SHP77 (cell line): ENCODE results near the gene TKFC.

Experiments
- DNase-seq, 2 experiments: peaks; one replicate each; lab custom pipeline; 2025; lab: John Stamatoyannopoulos, UW

The TKFC gene

DNA sequence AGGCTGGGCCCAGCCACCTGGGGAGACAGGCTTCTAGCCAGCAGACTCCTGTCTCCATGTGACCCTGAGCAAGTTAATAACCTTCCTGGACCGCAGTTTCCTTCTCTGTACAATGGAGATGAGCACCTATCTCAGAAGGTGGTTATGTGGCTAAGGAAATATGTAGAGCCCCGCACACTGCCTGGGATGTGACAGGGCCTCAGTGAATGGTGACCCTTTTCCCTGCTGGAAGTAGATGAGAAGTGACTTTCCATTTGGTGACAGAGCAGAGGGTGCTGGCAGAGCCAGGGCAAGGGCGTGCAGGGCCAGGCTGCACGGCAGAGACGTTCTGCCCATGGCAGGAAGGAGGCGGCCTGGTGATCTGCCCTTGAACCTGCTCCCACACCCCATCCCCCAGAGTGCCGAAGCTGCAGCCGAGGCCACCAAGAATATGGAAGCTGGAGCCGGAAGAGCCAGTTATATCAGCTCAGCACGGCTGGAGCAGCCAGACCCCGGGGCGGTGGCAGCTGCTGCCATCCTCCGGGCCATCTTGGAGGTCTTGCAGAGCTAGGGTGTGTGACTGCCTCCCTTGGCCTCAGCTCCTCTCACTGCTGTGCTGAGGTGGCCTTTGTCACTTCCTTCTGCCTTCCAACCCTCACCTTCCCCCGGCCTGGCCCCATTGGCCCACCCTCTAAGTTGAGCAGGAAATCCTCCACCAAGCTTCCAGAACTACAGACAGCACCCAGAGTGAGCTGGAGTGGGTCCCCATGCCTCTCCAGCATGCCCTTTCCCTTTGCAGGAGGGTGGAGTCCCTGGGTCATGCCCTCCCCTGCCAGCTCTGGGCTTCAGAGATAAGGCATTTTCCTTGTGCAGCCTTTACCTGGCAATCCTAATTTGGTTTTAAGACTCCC is 13.2 kb downstream of the TKFC start:
- no peak for DNase-seq

DNA sequence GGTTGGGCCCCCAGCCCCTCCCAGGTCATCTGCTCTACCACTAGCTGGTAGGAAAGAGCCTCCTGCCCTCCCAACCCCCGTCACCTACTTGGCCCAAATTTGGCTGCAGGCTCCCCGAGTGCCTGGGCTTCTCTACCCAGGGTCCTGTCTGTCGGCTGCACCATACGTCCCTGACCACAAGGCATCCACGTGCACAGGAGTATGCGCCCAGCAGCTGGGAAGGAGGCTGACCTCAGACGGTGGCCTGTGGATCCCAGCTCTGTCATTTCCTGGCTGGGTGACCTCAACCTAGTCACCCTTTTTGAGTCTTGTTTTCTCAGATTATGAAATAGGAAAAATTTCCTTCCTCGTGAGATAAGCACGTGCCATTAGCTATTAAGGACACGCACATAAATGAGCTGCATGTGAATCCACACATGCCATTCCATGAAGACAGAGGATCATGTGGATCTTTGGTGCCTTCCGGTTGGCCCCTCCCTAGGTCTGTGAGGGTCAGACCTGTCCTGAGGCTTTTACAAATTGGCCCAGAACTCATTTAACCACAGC is 15.0 kb downstream of the TKFC start:
- DNase-seq: no peak

- DNase-seq: no peak
Observed at GRCh38 chr11:61349189-61349751, 16.2 kb downstream of the TKFC start.

- no peak for DNase-seq
Observed at GRCh38 chr11:61349916-61350315, 16.9 kb downstream of the TKFC start.

DNA sequence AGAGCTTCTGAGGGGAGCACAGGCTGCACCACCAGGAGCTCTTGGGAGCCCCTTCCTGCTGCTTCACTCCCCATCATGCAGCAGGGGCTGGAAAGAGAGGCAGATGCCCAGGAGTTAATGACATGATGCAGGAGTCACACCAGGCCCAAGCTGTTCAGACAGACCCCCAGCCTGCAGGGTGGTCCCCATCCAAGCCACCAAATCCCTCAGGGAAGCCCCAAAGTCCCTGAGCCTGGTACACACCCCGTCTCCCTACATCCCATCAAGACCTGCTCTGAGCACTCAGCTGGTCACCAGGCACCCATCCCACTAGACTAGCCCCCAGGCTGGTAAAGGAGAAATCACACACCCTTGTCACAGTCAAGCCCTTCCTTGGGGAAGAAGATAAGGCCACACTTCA is 17.3 kb downstream of the TKFC start:
- DNase-seq: no peak

DNA sequence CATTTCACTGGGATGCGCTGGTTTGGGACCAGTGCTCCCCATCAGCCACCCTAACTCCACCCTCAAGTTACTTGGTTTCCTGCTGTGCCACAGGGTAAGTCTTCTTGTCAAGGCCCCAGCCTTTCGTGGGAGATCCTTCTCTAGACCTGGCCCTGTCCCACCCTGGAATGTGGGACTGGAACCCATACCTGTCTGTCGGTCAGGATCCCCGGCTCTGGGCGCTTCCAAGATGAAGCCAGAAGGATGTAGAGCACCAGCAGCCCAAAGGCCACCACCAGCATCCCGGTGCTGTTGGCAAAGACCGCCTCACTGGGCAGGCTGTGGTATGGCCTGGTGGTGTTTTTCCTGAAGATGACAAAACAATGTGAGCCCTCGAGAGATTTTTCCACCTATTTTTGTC is 17.8 kb downstream of the TKFC start:
- DNase-seq: no peak

- no peak for DNase-seq
Observed at GRCh38 chr11:61352038-61352437, 19.0 kb downstream of the TKFC start.

- DNase-seq: no peak
Observed at GRCh38 chr11:61353131-61354067, 20.4 kb downstream of the TKFC start.

DNA sequence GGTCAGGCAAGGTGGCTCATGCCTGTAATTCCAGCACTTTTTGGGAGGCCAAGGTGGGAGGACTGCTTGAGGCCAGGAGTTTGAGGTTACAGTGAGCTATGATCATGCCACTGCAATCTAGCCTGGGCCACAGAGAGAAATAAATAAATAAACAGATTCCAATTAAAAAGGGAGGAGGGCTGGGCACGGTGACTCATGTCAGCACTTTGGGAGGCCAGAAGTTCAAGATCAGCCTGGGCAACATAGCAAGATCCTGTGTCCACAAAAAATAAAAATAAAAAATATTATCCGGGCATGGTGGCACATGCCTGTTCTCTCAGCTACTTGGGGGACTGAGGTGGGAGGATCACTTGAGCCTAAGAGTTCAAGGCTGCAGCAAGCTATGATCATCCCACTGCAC is 21.2 kb downstream of the TKFC start:
- DNase-seq: no peak

DNA sequence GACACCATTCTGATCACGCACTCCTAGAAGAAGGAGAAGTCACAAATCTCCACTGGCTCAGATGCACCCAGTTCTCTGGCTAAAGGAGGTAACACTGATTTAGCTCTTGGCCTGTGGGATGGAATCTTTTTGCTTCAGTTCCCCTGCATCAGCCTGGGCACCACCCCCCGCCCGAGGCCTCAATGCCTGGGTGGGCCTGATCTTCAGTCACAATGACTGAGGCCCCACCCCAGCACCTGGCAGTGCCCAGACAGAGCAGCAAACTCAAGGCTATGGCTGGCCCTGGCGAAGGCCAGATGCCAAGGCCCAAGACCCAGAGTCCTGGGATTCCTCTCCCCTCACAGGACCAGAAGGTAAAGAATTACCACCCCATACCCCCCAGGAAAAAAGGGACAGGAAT is 23.7 kb downstream of the TKFC start:
- DNase-seq: no peak

DNA sequence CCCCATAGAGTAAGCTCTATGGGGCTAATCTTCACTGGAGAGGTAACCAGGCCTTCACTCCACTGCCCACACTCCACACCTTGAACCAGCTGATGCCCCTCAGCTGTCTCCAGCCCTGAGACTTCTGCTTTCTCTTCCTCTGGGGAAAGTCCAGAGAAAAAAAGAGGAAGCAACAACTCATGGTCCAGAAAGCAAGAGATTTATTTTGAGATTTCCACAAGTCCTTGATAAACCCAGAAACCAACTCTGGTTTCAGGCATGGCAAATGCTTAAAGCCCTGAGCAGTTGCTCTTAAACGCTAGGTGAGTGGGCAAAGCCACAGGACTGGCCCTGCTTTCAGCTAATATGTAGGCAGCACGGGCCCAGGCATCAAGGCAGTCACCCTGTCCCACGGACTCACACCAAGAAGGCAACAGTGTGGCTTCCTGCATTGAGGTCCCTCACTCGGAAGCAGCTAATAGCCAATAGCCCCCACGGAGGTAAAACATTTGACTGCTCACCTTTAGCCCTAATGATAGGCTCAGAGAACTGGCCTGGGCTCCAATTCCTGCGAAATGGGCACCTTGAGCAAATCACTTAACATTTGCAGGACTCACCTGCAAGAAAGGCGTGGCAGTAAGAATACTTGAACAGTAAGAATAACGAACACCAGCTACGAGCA is 24.3 kb downstream of the TKFC start:
- no peak for DNase-seq

DNA sequence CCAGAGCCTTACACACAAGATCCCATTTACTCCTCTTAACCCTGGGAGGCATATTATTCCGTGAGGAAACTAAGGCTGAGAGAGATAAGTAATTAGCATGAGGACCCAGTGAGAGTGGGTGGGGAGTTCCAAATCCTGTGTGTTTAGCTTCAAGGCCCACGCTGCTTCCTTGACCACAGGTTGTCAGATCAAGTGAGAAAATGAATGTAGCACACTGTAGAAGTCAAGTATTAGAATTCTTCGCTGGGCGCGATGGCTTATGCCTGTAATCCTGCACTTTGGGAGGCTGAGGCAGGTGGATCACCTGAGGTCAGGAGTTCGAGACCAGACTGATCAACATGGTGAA is 24.8 kb downstream of the TKFC start:
- no peak for DNase-seq

- DNase-seq: no peak
Observed at GRCh38 chr11:61358566-61358965, 25.5 kb downstream of the TKFC start.

DNA sequence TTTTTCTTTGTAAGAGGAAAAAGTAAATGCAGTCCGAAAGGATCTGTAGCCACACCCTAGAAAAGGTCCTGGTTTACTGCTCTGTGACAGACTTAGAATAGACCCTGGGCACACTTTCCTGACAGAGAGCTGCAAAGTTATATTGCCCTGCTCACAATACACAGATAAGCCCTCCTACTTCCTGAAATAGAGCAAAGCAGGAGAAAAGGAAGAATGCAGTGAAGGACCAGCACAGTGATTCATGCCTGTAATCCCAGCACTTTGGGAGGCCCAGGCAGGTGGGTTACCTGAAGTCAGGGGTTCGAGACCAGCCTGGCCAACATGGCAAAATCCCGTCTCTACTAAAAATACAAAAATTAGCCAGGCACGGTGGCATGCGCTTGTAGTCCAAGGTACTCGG is 26.5 kb downstream of the TKFC start:
- DNase-seq: no peak

DNA sequence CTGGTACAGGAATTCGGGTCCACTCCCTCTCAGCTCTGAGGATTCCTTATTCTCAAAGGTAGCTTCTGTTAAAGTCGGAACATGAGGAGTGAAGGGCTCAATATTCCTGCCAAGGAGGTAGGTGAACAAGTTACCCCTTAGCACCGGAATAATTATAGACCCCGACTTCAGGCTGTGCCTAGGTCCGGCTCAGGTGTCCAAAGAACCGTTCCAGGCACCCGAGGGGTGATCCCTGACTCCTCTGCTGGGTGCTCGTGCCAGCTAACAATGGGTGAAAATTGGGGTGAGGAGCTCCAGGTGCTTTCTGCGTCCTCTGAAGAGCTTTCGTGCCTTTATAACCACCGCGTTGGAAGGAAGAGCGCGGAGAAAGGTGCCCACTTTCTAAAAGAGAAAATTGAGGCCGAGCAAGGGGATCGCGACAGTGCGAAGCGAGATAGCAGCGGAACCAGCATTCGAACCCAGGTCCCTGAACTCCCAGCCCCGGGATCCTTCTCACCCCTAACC is 28.3 kb downstream of the TKFC start:
- no peak for DNase-seq

- peak; percentile 89 to 94 for DNase-seq
Observed at GRCh38 chr11:61361741-61362541, 28.9 kb downstream of the TKFC start, which contains the start of the genes CYB561A3 and TMEM138. Gene CYB561A3, minus strand, starts transcription at chr11:61361882. Its CDS starts 5,169 bp downstream, at chr11:61356713. Gene TMEM138, plus strand, starts transcription at chr11:61362374. Its CDS starts 2,017 bp downstream, at chr11:61364391.

GRCh38 chr11:61362542-61362875 is 29.5 kb downstream of the TKFC start:
- peak; percentile 19 to 51 for DNase-seq

DNA sequence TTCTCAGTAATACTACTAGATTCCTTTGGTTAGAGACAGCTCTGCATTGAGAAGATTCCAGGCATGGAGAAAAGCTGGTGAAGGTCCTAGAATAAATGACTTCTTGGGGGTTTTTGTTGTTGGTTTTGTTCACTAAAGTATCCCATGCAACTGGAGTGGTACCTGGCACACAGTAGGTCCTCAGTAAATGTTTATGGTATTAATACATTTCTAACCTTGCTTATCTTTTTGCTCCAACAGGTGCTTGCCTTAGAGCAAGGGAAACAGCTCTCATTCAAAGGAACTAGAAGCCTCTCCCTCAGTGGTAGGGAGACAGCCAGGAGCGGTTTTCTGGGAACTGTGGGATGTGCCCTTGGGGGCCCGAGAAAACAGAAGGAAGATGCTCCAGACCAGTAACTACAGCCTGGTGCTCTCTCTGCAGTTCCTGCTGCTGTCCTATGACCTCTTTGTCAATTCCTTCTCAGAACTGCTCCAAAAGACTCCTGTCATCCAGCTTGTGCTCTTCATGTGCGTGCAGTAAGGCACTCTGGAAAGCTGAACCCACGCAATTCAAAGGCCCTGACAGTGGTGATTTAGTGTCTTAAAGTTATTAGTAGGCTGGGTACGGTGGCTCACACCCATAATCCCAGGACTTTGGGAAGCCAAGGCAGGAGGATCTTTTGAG is 31.1 kb downstream of the TKFC start:
- no peak for DNase-seq

DNA sequence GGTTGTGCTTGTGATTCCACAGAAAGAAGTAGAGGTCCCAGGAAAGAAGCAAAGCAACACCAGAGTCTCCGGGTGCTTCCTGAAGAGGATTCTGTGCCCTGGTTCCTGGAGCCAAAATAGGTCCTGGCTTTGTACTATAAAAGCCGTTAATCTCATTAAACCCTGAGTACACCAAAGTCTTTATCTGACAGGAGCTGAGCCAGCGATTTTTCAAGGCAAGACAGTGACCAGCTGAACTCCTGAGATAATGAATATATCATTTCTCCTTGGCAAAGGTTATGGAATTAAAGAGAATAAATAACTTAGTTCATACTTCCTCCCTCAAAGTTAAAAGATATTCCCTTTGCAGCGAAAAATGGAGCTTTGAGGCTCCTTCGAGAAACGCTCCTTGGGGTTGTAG is 34.4 kb downstream of the TKFC start:
- no peak for DNase-seq

- DNase-seq: no peak
Observed at GRCh38 chr11:61368646-61369045, 35.6 kb downstream of the TKFC start.
